Measurements from ENCODE around the gene ABCA2. TPM values are rescaled to one million over a fixed set of nuclear protein-coding genes. Genes with fewer than 3 reads are reported as not detected.

ABCA2 gene
- total RNA-seq, 1 experiment from 2014 or later, result 21.7 TPM

DNA sequence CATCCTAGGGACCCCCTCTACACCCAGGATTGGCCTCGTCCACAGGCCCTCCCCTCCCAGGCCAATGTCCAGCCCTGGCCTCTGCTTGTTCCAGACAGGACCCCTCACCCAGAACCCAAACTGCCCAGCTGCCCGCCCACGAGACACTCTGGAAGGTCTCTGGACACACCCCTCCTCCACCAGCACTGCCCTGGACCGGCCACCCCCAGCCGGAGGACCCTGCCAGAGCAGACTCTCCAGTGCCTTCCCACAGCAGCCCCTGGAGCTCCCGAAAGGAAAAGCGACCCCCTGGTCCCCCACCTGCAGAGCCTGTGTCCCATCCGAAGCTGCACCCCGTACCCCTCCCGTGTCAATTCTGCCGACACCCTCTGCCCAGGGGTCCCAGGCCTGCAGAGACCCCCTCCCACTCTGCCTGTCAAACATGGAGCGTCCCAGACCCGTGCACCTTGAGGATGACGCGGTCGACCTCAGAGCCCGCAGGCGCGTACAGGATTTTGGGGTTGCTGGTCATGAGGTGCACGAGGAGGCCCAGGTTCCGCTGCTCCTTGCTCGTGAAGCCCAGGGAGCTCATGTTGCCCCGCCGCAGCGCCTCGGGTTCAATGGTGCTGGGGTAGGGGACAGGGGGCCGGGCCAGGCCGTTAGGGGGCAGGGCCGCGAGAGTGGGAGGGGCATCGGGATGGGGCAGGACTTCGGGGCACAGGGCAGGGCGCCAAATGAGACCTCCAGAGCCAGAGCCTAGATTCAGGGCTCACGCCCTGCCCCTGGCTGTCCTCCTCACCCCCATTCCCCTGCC lies 8.0 kb downstream of the ABCA2 start:
- no peak for DNase-seq (ENCODE audit: unreplicated experiment)
- TF ChIP-seq, protein P1, sequence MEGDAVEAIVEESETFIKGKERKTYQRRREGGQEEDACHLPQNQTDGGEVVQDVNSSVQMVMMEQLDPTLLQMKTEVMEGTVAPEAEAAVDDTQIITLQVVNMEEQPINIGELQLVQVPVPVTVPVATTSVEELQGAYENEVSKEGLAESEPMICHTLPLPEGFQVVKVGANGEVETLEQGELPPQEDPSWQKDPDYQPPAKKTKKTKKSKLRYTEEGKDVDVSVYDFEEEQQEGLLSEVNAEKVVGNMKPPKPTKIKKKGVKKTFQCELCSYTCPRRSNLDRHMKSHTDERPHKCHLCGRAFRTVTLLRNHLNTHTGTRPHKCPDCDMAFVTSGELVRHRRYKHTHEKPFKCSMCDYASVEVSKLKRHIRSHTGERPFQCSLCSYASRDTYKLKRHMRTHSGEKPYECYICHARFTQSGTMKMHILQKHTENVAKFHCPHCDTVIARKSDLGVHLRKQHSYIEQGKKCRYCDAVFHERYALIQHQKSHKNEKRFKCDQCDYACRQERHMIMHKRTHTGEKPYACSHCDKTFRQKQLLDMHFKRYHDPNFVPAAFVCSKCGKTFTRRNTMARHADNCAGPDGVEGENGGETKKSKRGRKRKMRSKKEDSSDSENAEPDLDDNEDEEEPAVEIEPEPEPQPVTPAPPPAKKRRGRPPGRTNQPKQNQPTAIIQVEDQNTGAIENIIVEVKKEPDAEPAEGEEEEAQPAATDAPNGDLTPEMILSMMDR (IDR thresholded peaks at IDR 0.05; ENCODE audit: unreplicated experiment), result no peak
- intact Hi-C loops (cut with micrococcal nuclease), result no loop called here
- H3K36me3 Mint-ChIP-seq (ENCODE audit: insufficient read depth, unreplicated experiment), result peaks cover 10% of the 10 kb centered on the region
- H3K27ac Mint-ChIP-seq (ENCODE audit: low read depth, unreplicated experiment), result no peak overlapping the region
- ChIA-PET POLR2A (interaction anchor here (0.6 kb wide), 1 partner anchor 52 kb away, joined by 4 read pairs; no protein-coding TSS in a partner anchor), CTCF (interaction anchor here (0.6 to 3.0 kb wide), 4 partner anchors 8 to 27 kb away, joined by 3 to 14 read pairs (median 4); partner anchors contain the start of gene ABCA2)
- H3K4me1 Mint-ChIP-seq (ENCODE audit: insufficient read depth, unreplicated experiment), result no peaks in the 10 kb centered on the region
- H3K27me3 Mint-ChIP-seq (ENCODE audit: insufficient read depth, unreplicated experiment), result no peaks in the 10 kb centered on the region
- H3K9me3 Mint-ChIP-seq (ENCODE audit: unreplicated experiment), result no peaks in the 10 kb centered on the region
- BruUV-seq (replicated peaks), result no TSS peak
- no peak overlapping the region for H3K4me3 Mint-ChIP-seq (ENCODE audit: unreplicated experiment)

DNA sequence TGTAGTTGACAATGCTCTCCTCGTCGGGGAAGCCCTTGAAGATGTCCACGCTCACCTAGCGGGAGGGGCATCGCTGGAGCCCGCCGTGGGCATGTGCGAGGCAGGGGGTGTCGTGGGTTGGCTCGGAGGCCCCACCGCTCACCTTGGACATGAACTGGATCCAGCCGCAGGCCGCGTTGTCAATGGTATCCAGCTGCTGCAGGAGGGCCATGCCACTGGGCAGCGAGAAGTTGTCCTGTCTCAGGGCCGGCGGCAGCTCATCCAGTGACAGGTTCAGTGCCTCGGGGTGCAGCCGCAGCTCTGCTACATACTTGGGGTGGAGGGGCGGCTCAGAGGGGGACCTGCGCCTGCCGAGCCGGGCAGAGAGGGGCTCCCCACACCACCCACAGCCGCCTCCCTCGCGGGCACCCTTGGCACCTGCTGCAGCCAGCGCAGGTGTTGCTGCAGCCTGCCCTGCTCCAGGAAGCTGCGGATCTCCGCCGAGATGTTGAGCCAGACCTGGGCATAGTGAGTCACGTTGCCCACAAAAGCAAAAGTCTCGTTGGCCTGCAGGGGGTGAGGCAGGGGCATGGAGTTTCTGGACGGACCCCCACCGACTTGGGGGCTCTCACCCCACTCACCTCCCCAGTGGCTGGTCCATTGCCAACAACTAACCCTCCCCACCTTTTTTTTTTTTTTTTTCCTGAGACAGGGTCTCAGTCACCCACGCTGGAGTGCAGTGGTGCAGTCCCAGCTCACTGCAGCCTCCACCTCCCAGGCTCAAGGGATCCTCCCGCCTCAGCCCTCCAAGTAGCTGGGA lies 9.1 kb downstream of the ABCA2 start:
- no peak for DNase-seq (ENCODE audit: unreplicated experiment)
- TF ChIP-seq, protein P1 (IDR thresholded peaks at IDR 0.05; ENCODE audit: unreplicated experiment), result no peak
- ChIA-PET CTCF (interaction anchor here (3.0 kb wide), 1 partner anchor 9 kb away, joined by 14 read pairs; the partner anchor contains the start of gene ABCA2), POLR2A (interaction anchor here (0.6 kb wide), 1 partner anchor 53 kb away, joined by 4 read pairs; no protein-coding TSS in a partner anchor)
- H3K4me1 Mint-ChIP-seq (ENCODE audit: insufficient read depth, unreplicated experiment), result no peaks in the 10 kb centered on the region
- peaks cover 13% of the 10 kb centered on the region for H3K36me3 Mint-ChIP-seq (ENCODE audit: insufficient read depth, unreplicated experiment)
- H3K27me3 Mint-ChIP-seq (ENCODE audit: insufficient read depth, unreplicated experiment), result no peaks in the 10 kb centered on the region
- BruUV-seq (replicated peaks), result no TSS peak
- intact Hi-C loops (cut with micrococcal nuclease), result no loop called here
- no peak overlapping the region for H3K27ac Mint-ChIP-seq (ENCODE audit: low read depth, unreplicated experiment)
- no peak overlapping the region for H3K4me3 Mint-ChIP-seq (ENCODE audit: unreplicated experiment)
- no peaks in the 10 kb centered on the region for H3K9me3 Mint-ChIP-seq (ENCODE audit: unreplicated experiment)

DNA sequence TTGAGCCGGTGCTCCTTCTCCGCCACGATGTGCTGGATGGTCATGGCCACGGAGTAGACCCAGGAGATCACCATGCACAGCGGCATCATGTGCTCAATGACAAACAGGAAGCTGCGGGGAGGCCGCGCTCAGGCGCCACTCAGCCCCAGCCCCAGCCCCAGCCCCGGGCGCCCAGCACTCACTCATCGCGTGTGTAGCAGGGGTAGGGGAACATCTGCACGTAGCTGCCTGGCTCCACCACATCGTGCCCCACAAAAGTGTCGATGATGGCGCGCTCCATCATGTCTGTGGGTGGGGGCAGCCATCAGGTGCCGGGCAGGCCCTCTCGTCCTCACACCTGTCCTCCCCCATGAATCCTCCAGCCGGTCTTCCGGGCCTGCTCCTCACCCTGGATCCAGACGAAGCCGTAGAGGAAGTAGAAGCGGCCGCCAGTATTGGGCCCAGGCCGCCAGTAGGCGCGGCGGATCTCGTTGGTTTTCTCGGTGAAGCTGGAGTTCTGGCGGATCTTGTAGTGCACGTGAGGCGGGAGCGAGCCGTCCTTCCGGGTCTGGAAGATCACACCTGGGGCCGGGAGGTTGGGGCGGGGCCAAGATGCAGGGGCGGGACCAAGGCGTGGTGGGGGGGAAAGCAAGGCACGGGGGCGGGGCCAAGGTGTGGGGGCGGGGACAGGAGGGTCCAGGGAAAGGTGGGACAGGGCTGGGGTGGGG lies 10.1 kb downstream of the ABCA2 start:
- TF ChIP-seq, protein P1 (IDR thresholded peaks at IDR 0.05; ENCODE audit: unreplicated experiment), result no peak
- no peak overlapping the region for H3K27ac Mint-ChIP-seq (ENCODE audit: low read depth, unreplicated experiment)
- DNase-seq (ENCODE audit: unreplicated experiment), result no peak
- no peaks in the 10 kb centered on the region for H3K9me3 Mint-ChIP-seq (ENCODE audit: unreplicated experiment)
- H3K4me3 Mint-ChIP-seq (ENCODE audit: unreplicated experiment), result no peak overlapping the region
- H3K36me3 Mint-ChIP-seq (ENCODE audit: insufficient read depth, unreplicated experiment), result peaks cover 13% of the 10 kb centered on the region
- POLR2A ChIA-PET, result no interaction called here
- intact Hi-C loops (cut with micrococcal nuclease), result no loop called here
- CTCF ChIA-PET, result interaction anchor here (3.0 kb wide), 1 partner anchor 10 kb away, joined by 14 read pairs; the partner anchor contains the start of gene ABCA2
- no peaks in the 10 kb centered on the region for H3K27me3 Mint-ChIP-seq (ENCODE audit: insufficient read depth, unreplicated experiment)
- no TSS peak for BruUV-seq (replicated peaks)
- no peaks in the 10 kb centered on the region for H3K4me1 Mint-ChIP-seq (ENCODE audit: insufficient read depth, unreplicated experiment)

Measured in MCF 10A (cell line).